Measurements from ENCODE around the gene EGLN1.
A peak's percentile ranks its signal among the peaks of the same experiment; 100 is the strongest.

EGLN1 gene

DNA sequence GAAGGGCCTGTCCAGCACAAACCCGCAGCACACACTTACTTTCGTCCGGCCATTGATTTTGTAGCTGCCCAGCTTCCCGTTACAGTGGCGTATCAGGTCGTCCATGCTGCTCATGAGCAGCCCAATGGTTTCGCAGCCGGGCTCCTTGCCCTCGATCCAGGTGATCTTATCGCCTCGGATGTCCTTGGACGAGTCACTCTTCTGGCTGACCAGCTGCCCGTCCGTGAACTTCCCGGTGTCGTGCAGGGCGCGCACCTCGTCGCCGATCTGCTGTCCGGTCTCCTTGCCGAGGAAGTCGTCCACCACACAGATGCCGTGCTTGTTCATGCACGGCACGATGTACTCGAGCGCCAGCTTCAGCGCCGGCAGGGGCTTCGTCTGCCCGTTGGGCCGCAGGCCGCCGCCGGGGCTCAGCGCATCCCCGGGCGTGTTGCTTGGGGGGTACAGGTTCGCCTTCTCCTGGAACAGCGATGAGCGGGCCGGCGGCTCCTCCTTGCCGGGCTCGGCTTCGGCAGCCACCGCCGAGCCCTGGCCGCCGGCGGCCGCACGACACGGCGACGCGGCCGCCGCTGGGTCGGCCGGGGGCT lies 1.0 kb downstream of the EGLN1 start:
- DNase-seq: peak; percentile 40

DNA sequence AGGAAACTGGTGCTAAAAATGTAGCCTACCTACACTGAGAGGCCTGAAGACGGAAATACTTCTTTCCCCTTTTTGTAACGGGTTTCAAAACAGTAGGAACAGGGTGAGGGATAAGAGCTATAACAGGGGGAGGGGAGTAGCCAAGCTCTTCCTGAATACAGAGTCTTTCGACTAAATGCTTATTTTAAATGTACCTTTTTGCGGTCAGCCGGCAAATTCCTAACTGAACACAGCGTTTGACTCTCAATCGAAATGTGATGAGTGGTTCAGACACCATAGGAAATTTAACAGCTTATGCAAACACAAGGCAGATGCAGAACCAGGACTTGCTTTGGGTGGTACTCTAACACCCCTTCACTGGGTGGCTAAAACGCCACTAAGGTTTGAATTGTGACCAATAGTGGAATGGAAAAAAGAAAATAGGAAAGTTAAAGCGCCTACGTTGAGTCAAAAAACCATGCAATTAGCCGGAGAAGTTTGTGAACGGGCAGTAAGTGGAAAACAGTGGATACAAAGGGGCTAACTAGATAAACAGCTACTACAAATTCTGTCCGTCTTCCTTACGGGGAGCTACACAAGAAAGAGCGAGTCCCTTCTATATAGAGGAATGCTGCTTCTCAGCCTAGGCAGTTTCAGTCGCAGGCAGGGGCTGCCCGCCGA lies 1.7 kb downstream of the EGLN1 start:
- DNase-seq: no peak

DNA sequence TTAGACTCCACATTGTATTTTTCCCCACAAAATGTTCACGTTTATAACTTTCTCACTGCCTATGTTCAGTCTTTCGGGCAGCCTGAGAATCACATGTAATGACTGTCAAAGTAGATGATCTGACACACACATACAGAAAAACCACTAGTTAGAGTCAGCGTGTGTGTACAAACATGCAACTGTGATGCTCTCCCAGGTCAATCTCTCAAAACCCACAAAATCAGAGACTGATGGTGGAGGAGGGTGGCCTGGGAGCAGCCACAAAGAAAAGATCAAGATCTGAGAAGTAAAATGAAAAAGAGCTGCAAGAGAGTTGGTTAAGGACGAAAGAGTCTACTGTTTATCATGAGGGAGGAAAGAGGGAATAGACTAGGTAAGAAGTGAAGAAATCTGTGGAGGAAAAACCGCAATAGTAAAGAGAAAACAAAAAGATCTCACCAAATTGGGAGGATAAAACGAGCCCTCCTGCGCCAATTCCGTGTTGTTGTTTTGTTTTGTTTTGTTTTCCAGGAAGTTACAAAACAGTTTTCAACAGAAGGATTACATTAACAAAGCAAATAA lies 2.3 kb downstream of the EGLN1 start:
- DNase-seq: peak; percentile 47

- DNase-seq: no peak
Observed at GRCh38 chr1:231419147-231419546, 2.9 kb downstream of the EGLN1 start.

DNA sequence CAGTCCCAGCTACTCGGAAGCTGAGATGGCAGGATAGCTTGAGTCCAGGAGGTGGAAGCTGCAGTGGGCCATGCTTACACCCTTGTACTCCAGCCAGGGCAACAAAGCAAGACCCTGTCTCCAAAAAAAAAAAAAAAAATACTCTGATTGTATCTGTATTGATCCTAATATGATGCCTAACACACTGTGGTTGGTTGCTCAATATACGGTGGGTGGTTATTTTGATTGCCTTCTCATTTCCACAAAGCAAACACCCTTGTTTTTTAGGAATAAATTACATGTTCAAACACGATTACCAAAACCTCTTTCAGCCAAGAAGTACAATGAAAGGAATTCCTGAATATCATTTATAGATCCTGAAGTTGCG lies 3.4 kb downstream of the EGLN1 start:
- no peak for DNase-seq

GRCh38 chr1:231418101-231418740 lies 3.9 kb downstream of the EGLN1 start:
- DNase-seq: no peak

GRCh38 chr1:231417513-231417912 lies 4.6 kb downstream of the EGLN1 start:
- no peak for DNase-seq

- peak; percentile 37 for DNase-seq
Observed at GRCh38 chr1:231416901-231417300, 5.2 kb downstream of the EGLN1 start.

GRCh38 chr1:231415018-231415583 lies 7.0 kb downstream of the EGLN1 start:
- no peak for DNase-seq

DNA sequence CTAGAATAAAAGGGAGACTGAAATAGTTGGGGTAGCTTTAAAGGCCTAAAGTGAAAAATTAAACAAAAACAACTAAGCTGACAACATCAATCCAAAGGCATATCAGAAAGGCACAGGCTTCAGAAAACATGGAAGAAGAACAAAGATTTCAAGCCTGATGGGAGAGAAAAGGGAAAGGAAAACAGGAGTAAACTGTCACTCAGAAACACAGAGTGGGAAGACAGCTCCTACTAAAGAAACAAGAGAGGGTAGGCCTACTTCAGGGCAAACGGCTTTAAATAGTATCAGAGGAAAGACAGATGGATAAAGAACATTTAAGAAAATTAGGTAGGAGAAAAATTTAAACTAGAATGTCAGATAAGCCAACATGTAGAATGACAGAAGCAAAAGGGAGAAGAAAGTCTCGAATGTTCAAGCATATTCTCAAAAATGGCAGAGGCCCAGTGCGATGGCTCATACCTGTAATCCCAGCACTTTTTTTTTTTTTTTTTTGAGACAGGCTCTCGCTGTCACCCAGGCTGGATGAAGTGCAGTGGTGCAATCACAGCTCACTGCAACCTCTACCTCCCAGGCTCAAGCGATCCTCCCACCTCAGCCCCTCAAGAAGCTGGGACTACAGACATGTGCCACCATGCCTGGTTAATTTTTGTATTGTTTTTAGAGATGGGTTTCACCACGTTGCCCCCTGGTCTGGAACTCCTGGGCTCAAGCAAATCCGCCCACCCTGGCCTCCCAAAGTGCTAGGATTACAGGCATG lies 7.6 kb downstream of the EGLN1 start:
- no peak for DNase-seq

DNA sequence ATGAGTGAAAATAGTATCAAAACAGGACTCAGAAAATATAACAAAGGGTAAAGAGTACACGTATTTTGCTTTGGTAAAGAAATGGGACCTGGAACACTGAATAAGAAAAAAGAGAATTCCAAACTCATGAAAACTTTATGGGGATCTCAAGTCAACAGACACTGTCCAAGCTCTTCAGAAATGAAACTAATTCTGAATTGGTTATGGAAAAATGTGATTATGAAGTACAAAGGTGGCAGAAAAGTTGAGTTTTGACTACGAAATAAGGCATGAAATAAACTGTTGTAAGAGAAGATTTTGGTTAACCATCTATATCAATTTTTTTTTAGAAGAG lies 8.4 kb downstream of the EGLN1 start:
- DNase-seq: no peak

- DNase-seq: no peak
Observed at GRCh38 chr1:231411036-231411531, 11.0 kb downstream of the EGLN1 start.

- DNase-seq: no peak
Observed at GRCh38 chr1:231410036-231410612, 12.0 kb downstream of the EGLN1 start.

GRCh38 chr1:231408528-231409094 lies 13.5 kb downstream of the EGLN1 start:
- no peak for DNase-seq

- DNase-seq: no peak
Observed at GRCh38 chr1:231407547-231408396, 14.3 kb downstream of the EGLN1 start.

DNA sequence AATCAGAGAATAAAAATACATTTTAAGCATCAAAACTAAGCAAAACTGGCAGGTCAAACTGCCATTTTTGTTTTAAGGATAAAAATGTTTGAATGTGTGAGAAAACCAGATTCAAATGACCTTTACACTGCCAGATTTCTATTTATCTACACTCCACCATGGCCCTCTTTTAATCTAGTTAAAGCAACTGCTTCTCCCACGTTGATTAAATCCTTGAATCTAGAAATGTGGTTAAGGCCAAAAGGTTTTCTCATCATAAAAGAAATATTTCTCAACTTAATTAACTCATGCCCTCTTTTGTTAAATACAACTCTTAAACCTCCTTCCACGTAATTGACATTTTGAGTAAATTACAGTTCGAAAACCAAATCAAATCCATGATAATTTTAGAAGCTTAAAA lies 15.0 kb downstream of the EGLN1 start:
- DNase-seq: no peak

- no peak for DNase-seq
Observed at GRCh38 chr1:231404318-231404717, 17.8 kb downstream of the EGLN1 start.

DNA sequence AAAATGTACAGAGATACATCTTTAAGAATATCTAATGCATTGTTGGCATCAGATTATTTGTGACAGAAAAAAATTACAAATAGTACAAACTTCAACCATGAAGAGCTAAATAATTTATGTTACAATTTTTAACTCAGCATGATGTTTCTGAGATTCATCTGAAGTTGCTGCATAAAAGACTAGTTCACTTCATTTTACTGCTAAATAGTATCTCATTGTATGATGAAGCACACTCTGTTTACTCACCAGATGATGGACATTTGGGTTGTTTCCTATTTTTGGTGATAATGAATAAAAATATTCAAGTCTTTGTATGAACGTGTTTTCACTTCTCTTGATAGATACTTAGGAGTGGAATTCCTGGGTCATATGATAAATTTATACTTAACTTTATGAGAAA lies 20.6 kb downstream of the EGLN1 start:
- no peak for DNase-seq

DNA sequence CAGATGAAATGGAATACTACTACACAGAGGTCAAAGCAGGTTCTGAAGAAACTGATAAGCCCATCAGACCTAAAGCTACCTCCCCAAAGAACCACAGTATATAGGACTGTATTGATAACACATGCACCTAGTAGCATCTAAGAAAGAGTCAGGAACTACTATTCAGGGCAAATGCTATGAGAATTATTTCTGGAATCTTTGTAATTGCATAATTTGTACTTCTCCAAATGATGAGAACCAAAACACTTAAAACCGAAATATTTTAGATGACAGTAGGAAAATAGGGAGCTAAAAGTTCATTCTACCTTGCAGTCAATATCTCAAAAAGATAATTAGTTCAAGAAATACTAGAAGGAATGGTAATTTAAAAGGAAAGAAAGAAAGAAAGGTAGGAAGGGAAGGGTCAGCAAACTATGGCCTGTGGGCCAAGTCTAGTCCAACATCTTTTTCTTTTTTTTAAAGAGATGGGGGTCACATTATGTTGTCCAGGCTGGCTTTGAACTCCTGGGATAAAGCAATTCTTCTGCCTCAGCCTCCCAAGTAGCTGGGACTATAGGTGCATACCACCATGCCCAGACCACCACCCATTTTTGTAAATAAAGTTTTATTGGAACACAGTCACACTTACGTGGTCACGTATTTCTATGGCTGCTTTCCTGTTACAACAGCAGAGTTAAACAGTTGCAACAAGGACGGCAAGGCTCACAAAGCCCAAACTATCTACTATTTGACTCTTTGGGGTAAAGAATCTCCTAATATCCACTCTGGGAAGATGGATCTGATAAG lies 24.0 kb downstream of the EGLN1 start:
- no peak for DNase-seq

DNA sequence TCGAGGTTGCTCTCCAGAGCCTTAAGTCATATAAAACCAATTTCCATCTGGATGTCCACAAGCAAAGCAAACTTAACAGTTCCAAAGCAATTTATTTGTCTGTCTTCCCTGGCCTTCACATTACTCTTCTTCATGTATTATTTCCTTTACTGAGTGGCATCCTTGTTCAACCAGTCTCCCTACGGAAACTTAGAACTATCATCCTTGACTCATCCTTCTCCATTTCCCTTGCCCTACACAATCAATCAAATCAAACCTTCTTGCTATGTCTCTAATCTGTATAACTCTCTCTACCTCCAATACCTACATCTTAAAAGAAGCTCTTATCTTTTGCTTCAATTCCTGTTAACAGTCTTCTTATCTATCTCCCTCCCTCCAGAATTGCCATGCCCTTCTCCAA lies 25.4 kb downstream of the EGLN1 start:
- no peak for DNase-seq

- no peak for DNase-seq
Observed at GRCh38 chr1:231395998-231396390, 26.1 kb downstream of the EGLN1 start.
